Measurements from ENCODE around the gene THOP1.

THOP1 gene

GRCh38 chr19:2762783-2763496 is 22.4 kb upstream of the THOP1 start:
- DNase-seq, result no peak

- no peak for DNase-seq
Observed at GRCh38 chr19:2763687-2764086, 21.6 kb upstream of the THOP1 start.

- DNase-seq, result no peak
Observed at GRCh38 chr19:2764945-2765344, 20.4 kb upstream of the THOP1 start.

- DNase-seq, result no peak
Observed at GRCh38 chr19:2765376-2765775, 19.9 kb upstream of the THOP1 start.

GRCh38 chr19:2766594-2767372 is 18.5 kb upstream of the THOP1 start:
- DNase-seq, result no peak

- no peak for DNase-seq
Observed at GRCh38 chr19:2767688-2768087, 17.6 kb upstream of the THOP1 start.

GRCh38 chr19:2768365-2769132 is 16.8 kb upstream of the THOP1 start:
- DNase-seq, result no peak

- no peak for DNase-seq
Observed at GRCh38 chr19:2769218-2769617, 16.1 kb upstream of the THOP1 start.

GRCh38 chr19:2770055-2771013 is 15.0 kb upstream of the THOP1 start:
- peak; percentile 73 for DNase-seq

- DNase-seq, result peak; percentile 57
Observed at GRCh38 chr19:2771786-2772674, 13.3 kb upstream of the THOP1 start.

- DNase-seq, result no peak
Observed at GRCh38 chr19:2774083-2774679, 11.1 kb upstream of the THOP1 start.

GRCh38 chr19:2774953-2775555 is 10.2 kb upstream of the THOP1 start:
- DNase-seq, result no peak

- DNase-seq, result peak; percentile 42
Observed at GRCh38 chr19:2775556-2776430, 9.5 kb upstream of the THOP1 start.

- DNase-seq, result peak; percentile 50
Observed at GRCh38 chr19:2777952-2778683, 7.2 kb upstream of the THOP1 start.

GRCh38 chr19:2779121-2779740 is 6.1 kb upstream of the THOP1 start:
- no peak for DNase-seq

- DNase-seq, result no peak
Observed at GRCh38 chr19:2780284-2780683, 5.0 kb upstream of the THOP1 start.

GRCh38 chr19:2782329-2782935 is 2.9 kb upstream of the THOP1 start:
- DNase-seq, result no peak

All from right hindlimb (tissue), 1 donor.